ENCODE data around the gene APPBP2.

DNA sequence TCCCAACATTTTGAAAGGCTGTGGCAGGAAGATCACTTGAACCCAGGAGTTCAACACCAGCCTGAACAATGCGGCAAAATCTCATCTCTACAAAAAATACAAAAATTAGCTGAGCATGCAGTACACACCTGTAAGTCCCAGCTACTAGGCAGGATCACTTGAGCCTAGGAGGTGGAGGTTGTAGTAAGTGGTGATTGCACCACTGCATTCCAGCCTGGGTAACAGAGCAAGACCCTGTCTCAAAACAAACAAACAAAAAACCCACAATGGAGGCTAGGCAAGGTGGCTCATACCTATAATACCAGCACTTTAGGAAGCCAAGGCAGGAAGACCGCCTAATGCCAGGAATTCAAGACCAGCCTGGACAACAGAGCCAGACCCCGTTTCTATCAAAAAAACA lies 12.0 kb downstream of the APPBP2 start:
- TF ChIP-seq, protein P1, sequence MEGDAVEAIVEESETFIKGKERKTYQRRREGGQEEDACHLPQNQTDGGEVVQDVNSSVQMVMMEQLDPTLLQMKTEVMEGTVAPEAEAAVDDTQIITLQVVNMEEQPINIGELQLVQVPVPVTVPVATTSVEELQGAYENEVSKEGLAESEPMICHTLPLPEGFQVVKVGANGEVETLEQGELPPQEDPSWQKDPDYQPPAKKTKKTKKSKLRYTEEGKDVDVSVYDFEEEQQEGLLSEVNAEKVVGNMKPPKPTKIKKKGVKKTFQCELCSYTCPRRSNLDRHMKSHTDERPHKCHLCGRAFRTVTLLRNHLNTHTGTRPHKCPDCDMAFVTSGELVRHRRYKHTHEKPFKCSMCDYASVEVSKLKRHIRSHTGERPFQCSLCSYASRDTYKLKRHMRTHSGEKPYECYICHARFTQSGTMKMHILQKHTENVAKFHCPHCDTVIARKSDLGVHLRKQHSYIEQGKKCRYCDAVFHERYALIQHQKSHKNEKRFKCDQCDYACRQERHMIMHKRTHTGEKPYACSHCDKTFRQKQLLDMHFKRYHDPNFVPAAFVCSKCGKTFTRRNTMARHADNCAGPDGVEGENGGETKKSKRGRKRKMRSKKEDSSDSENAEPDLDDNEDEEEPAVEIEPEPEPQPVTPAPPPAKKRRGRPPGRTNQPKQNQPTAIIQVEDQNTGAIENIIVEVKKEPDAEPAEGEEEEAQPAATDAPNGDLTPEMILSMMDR (IDR thresholded peaks at IDR 0.05) = no peak
- no peak for TF ChIP-seq EP300 (IDR thresholded peaks at IDR 0.05)
